Mesendoderm (in vitro differentiated cells): ENCODE data around the gene MRPL43.

Source experiments
- DNase-seq: peaks from one replicate; pipeline ENCODE4 v3.0.0; 2013
- H2AK5ac ChIP-seq: 2 replicates; pipeline ENCODE4 v1.6.1; 2013; ENCODE audit warnings: low read length, inconsistent platforms
- H2BK120ac ChIP-seq: 2 replicates; pipeline ENCODE4 v1.6.1; 2013; ENCODE audit warnings: low read depth, mild to moderate bottlenecking, low read length, moderate library complexity, mixed read lengths
- H2BK15ac ChIP-seq: replicated peaks from 2 replicates; pipeline ENCODE4 v1.6.1; 2013; ENCODE audit warnings: low read depth, mild to moderate bottlenecking, moderate library complexity
- H2BK5ac ChIP-seq: 2 replicates; pipeline ENCODE4 v1.6.1; 2013; ENCODE audit warnings: low read length, inconsistent platforms
- H3K18ac ChIP-seq: 2 replicates; pipeline ENCODE4 v1.6.1; 2013; ENCODE audit warnings: mild to moderate bottlenecking, low read length, mixed read lengths
- H3K23ac ChIP-seq: one replicate; pipeline ENCODE4 v1.6.1; 2013; ENCODE audit warnings: low read length
- H3K27ac ChIP-seq: 2 replicates; pipeline ENCODE4 v1.5.1; 2013; ENCODE audit warnings: low read depth, mild to moderate bottlenecking, inconsistent platforms, low read length, moderate library complexity
- H3K27me3 ChIP-seq: 2 replicates; pipeline ENCODE4 v1.6.1; 2013; ENCODE audit warnings: low read length, control low read depth, mild to moderate bottlenecking, inconsistent platforms; ENCODE audit not compliant: insufficient read depth, poor library complexity
- H3K36me3 ChIP-seq: 2 replicates; pipeline ENCODE4 v1.6.1; 2013; ENCODE audit warnings: low read length, inconsistent platforms; ENCODE audit not compliant: control insufficient read depth, insufficient read depth
- H3K4ac ChIP-seq: one replicate; pipeline ENCODE4 v1.6.1; 2013; ENCODE audit warnings: low read depth, mild to moderate bottlenecking, low read length, moderate library complexity
- H3K4me1 ChIP-seq: 2 replicates; pipeline ENCODE4 v1.6.1; 2013; ENCODE audit warnings: low read depth, low read length, inconsistent platforms; ENCODE audit not compliant: control insufficient read depth
- H3K4me2 ChIP-seq: 2 replicates; pipeline ENCODE4 v1.6.1; 2013; ENCODE audit warnings: low read length
- H3K4me3 ChIP-seq: 2 replicates; pipeline ENCODE4 v1.5.1; 2013; ENCODE audit warnings: mild to moderate bottlenecking, low read length
- H3K56ac ChIP-seq: one replicate; pipeline ENCODE4 v1.6.1; 2013; ENCODE audit warnings: low read length
- H3K79me1 ChIP-seq: 2 replicates; pipeline ENCODE4 v1.6.1; 2013; ENCODE audit warnings: low read length, inconsistent platforms
- H3K79me2 ChIP-seq: 2 replicates; pipeline ENCODE4 v1.6.1; 2013; ENCODE audit warnings: mild to moderate bottlenecking, low read length; ENCODE audit not compliant: control insufficient read depth, insufficient read depth
- H3K9ac ChIP-seq: 2 replicates; pipeline ENCODE4 v1.6.1; 2013; ENCODE audit warnings: low read length, inconsistent platforms
- H4K5ac ChIP-seq: one replicate; pipeline ENCODE4 v1.6.1; 2013; ENCODE audit warnings: low read length
- H4K8ac ChIP-seq: one replicate; pipeline ENCODE4 v1.6.1; 2013; ENCODE audit warnings: low read depth, mild to moderate bottlenecking, control low read depth, low read length, moderate library complexity
- WGBS: extraction: QIAGEN DNeasy Blood & Tissue Kit; methylation state at CpG from one replicate; pipeline ENCODE4 v1.1.7; 2013; ENCODE audit warnings: low lambda C conversion rate, missing lambda C conversion rate; ENCODE audit not compliant: insufficient coverage; ENCODE audit errors: extremely low coverage; 5-methylcytosine and 5-hydroxymethylcytosine counted together

MRPL43 gene

GRCh38 chr10:101012525-101013364, 25.4 kb upstream of the MRPL43 start:
- no peak overlapping the region for H4K5ac ChIP-seq
- H3K23ac ChIP-seq, result no peak overlapping the region
- peaks cover 4% of the 10 kb centered on the region for H3K27me3 ChIP-seq
- no peak overlapping the region for H3K18ac ChIP-seq
- H2BK120ac ChIP-seq, result no peak overlapping the region
- no peaks in the 10 kb centered on the region for H3K4me1 ChIP-seq
- H3K4me2 ChIP-seq, result no peak overlapping the region
- H3K4ac ChIP-seq, result no peak overlapping the region
- H3K9ac ChIP-seq, result no peak overlapping the region
- H3K27ac ChIP-seq, result no peak overlapping the region
- no peaks in the 10 kb centered on the region for H3K79me2 ChIP-seq
- H3K36me3 ChIP-seq, result no peaks in the 10 kb centered on the region
- H3K56ac ChIP-seq, result no peak overlapping the region
- WGBS, result no CpG with 5 or more reads among the region's 14 CpGs
- H4K8ac ChIP-seq, result no peak overlapping the region
- peak; percentile 92 for DNase-seq
- H2BK5ac ChIP-seq, result no peak overlapping the region
- H2AK5ac ChIP-seq, result no peak overlapping the region
- no peak overlapping the region for H2BK15ac ChIP-seq
- H3K4me3 ChIP-seq, result no peak overlapping the region
- H3K79me1 ChIP-seq, result no peaks in the 10 kb centered on the region

GRCh38 chr10:101011517-101012423, 24.5 kb upstream of the MRPL43 start:
- H3K23ac ChIP-seq, result no peak overlapping the region
- no peak overlapping the region for H2BK5ac ChIP-seq
- H3K4me3 ChIP-seq, result no peak overlapping the region
- H3K4me1 ChIP-seq, result no peaks in the 10 kb centered on the region
- H3K4me2 ChIP-seq, result no peak overlapping the region
- H3K9ac ChIP-seq, result no peak overlapping the region
- no peak overlapping the region for H4K8ac ChIP-seq
- no peaks in the 10 kb centered on the region for H3K27me3 ChIP-seq
- H3K36me3 ChIP-seq, result no peaks in the 10 kb centered on the region
- H3K27ac ChIP-seq, result no peak overlapping the region
- no peak overlapping the region for H3K18ac ChIP-seq
- WGBS, result no CpG with 5 or more reads among the region's 22 CpGs
- H2BK15ac ChIP-seq, result no peak overlapping the region
- H2AK5ac ChIP-seq, result no peak overlapping the region
- H2BK120ac ChIP-seq, result no peak overlapping the region
- no peak overlapping the region for H3K56ac ChIP-seq
- H3K79me1 ChIP-seq, result no peaks in the 10 kb centered on the region
- H3K79me2 ChIP-seq, result no peaks in the 10 kb centered on the region
- no peak overlapping the region for H3K4ac ChIP-seq
- peak; percentile 78 for DNase-seq
- no peak overlapping the region for H4K5ac ChIP-seq

- H3K18ac ChIP-seq, result no peak overlapping the region
- no peak overlapping the region for H3K4me3 ChIP-seq
- H3K4me2 ChIP-seq, result no peak overlapping the region
- H3K79me2 ChIP-seq, result no peaks in the 10 kb centered on the region
- H3K23ac ChIP-seq, result no peak overlapping the region
- H3K79me1 ChIP-seq, result no peaks in the 10 kb centered on the region
- H2BK5ac ChIP-seq, result no peak overlapping the region
- no peak overlapping the region for H3K4ac ChIP-seq
- no peak overlapping the region for H4K8ac ChIP-seq
- no peaks in the 10 kb centered on the region for H3K4me1 ChIP-seq
- H3K9ac ChIP-seq, result no peak overlapping the region
- H2BK120ac ChIP-seq, result no peak overlapping the region
- no peaks in the 10 kb centered on the region for H3K27me3 ChIP-seq
- H3K56ac ChIP-seq, result no peak overlapping the region
- DNase-seq, result no peak
- H2AK5ac ChIP-seq, result no peak overlapping the region
- WGBS, result no CpG with 5 or more reads among the region's 22 CpGs
- peaks cover 3% of the 10 kb centered on the region for H3K36me3 ChIP-seq
- no peak overlapping the region for H3K27ac ChIP-seq
- H4K5ac ChIP-seq, result no peak overlapping the region
- no peak overlapping the region for H2BK15ac ChIP-seq
Observed at GRCh38 chr10:101010329-101010728, 23.0 kb upstream of the MRPL43 start.

- no peak overlapping the region for H4K8ac ChIP-seq
- no peak overlapping the region for H3K4ac ChIP-seq
- H3K27ac ChIP-seq, result no peak overlapping the region
- no peak overlapping the region for H2AK5ac ChIP-seq
- no peaks in the 10 kb centered on the region for H3K4me1 ChIP-seq
- DNase-seq, result no peak
- H2BK15ac ChIP-seq, result no peak overlapping the region
- H3K23ac ChIP-seq, result no peak overlapping the region
- H3K79me2 ChIP-seq, result no peaks in the 10 kb centered on the region
- WGBS, result no CpG with 5 or more reads among the region's 6 CpGs
- H3K4me2 ChIP-seq, result no peak overlapping the region
- H2BK5ac ChIP-seq, result no peak overlapping the region
- no peak overlapping the region for H4K5ac ChIP-seq
- H3K56ac ChIP-seq, result no peak overlapping the region
- no peak overlapping the region for H3K9ac ChIP-seq
- H2BK120ac ChIP-seq, result no peak overlapping the region
- no peak overlapping the region for H3K18ac ChIP-seq
- H3K27me3 ChIP-seq, result no peaks in the 10 kb centered on the region
- H3K4me3 ChIP-seq, result no peak overlapping the region
- peaks cover 4% of the 10 kb centered on the region for H3K36me3 ChIP-seq
- no peaks in the 10 kb centered on the region for H3K79me1 ChIP-seq
Observed at GRCh38 chr10:101008823-101009423, 21.6 kb upstream of the MRPL43 start.

- Histone ChIP-seq H3K4me1 (no peaks in the 10 kb centered on the region), H3K79me1 (no peaks in the 10 kb centered on the region), H3K27ac (no peak overlapping the region), H3K4ac (no peak overlapping the region), H3K9ac (no peak overlapping the region), H2BK120ac (no peak overlapping the region), H2BK15ac (no peak overlapping the region), H3K18ac (no peak overlapping the region), H3K36me3 (peaks cover 6% of the 10 kb centered on the region), H2AK5ac (no peak overlapping the region), H2BK5ac (no peak overlapping the region), H4K5ac (no peak overlapping the region), H3K23ac (no peak overlapping the region), H3K4me3 (no peak overlapping the region), H4K8ac (no peak overlapping the region), H3K4me2 (no peak overlapping the region), H3K27me3 (no peaks in the 10 kb centered on the region), H3K79me2 (no peaks in the 10 kb centered on the region), H3K56ac (no peak overlapping the region)
- no peak for DNase-seq
- WGBS, result no CpG with 5 or more reads among the region's 13 CpGs
Observed at GRCh38 chr10:101007915-101008822, 20.9 kb upstream of the MRPL43 start.
